ENCODE results near the gene NOA1.

NOA1 gene

DNA sequence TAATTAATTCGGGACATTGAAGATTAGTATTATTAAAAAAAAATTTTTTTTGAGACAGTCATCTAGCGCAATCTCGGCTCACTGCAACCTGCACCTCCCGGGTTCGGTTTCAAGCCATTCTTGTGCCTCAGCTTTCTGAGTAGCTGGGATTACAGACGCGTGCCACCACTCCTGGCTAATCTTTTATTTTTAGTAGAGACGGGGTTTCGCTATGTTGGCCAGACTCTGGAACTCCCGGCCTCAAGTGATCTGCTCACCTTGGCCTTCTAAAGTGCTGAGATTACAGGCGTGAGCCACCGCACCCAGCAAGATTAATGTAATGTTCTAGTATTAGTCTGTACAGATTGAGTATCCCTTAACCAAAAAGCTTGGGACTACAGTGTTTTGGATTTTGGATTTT is 37.0 kb downstream of the NOA1 start:
- TF ChIP-seq SIN3A (IDR thresholded peaks at IDR 0.05; ENCODE audit: borderline replicate concordance, insufficient read depth, low read length): no peak
- TF ChIP-seq POLR2AphosphoS5 (IDR thresholded peaks at IDR 0.05; ENCODE audit: low read depth, low read length): no peak
- no peak for TF ChIP-seq FOXP2 (optimal IDR thresholded peaks at IDR 0.05; ENCODE audit: borderline replicate concordance, extremely low read depth, extremely low read length, insufficient read depth)
- TF ChIP-seq TAF1 (IDR thresholded peaks at IDR 0.05; ENCODE audit: borderline replicate concordance, insufficient read depth, low read length): no peak
- TF ChIP-seq, protein P1, sequence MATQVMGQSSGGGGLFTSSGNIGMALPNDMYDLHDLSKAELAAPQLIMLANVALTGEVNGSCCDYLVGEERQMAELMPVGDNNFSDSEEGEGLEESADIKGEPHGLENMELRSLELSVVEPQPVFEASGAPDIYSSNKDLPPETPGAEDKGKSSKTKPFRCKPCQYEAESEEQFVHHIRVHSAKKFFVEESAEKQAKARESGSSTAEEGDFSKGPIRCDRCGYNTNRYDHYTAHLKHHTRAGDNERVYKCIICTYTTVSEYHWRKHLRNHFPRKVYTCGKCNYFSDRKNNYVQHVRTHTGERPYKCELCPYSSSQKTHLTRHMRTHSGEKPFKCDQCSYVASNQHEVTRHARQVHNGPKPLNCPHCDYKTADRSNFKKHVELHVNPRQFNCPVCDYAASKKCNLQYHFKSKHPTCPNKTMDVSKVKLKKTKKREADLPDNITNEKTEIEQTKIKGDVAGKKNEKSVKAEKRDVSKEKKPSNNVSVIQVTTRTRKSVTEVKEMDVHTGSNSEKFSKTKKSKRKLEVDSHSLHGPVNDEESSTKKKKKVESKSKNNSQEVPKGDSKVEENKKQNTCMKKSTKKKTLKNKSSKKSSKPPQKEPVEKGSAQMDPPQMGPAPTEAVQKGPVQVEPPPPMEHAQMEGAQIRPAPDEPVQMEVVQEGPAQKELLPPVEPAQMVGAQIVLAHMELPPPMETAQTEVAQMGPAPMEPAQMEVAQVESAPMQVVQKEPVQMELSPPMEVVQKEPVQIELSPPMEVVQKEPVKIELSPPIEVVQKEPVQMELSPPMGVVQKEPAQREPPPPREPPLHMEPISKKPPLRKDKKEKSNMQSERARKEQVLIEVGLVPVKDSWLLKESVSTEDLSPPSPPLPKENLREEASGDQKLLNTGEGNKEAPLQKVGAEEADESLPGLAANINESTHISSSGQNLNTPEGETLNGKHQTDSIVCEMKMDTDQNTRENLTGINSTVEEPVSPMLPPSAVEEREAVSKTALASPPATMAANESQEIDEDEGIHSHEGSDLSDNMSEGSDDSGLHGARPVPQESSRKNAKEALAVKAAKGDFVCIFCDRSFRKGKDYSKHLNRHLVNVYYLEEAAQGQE (IDR thresholded peaks at IDR 0.05; ENCODE audit: insufficient read depth in 1 of 2, low read depth in 2 of 2, low read length in 2 of 2): no peak

- TF ChIP-seq, protein P1 (IDR thresholded peaks at IDR 0.05; ENCODE audit: insufficient read depth in 1 of 2, low read depth in 2 of 2, low read length in 2 of 2): no peak
- TF ChIP-seq SIN3A (IDR thresholded peaks at IDR 0.05; ENCODE audit: borderline replicate concordance, insufficient read depth, low read length) (no peak), FOXP2 (optimal IDR thresholded peaks at IDR 0.05; ENCODE audit: borderline replicate concordance, extremely low read depth, extremely low read length, insufficient read depth) (no peak), TAF1 (IDR thresholded peaks at IDR 0.05; ENCODE audit: borderline replicate concordance, insufficient read depth, low read length) (no peak), POLR2AphosphoS5 (IDR thresholded peaks at IDR 0.05; ENCODE audit: low read depth, low read length) (no peak)
Observed at GRCh38 chr4:56937262-56937661, 40.1 kb downstream of the NOA1 start.

DNA sequence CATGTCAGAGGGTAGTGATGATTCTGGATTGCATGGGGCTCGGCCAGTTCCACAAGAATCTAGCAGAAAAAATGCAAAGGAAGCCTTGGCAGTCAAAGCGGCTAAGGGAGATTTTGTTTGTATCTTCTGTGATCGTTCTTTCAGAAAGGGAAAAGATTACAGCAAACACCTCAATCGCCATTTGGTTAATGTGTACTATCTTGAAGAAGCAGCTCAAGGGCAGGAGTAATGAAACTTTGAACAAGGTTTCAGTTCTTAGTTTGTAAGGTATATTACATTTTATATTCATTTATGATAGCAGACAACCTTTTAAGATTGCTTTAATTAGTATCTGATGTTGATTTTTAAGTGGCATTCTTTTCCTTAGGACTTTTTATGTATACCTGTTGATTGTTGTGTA is 45.5 kb downstream of the NOA1 start:
- TF ChIP-seq POLR2AphosphoS5 (IDR thresholded peaks at IDR 0.05; ENCODE audit: low read depth, low read length): no peak
- no peak for TF ChIP-seq TAF1 (IDR thresholded peaks at IDR 0.05; ENCODE audit: borderline replicate concordance, insufficient read depth, low read length)
- TF ChIP-seq FOXP2 (optimal IDR thresholded peaks at IDR 0.05; ENCODE audit: borderline replicate concordance, extremely low read depth, extremely low read length, insufficient read depth): no peak
- no peak for TF ChIP-seq SIN3A (IDR thresholded peaks at IDR 0.05; ENCODE audit: borderline replicate concordance, insufficient read depth, low read length)
- TF ChIP-seq, protein P1 (IDR thresholded peaks at IDR 0.05; ENCODE audit: insufficient read depth in 1 of 2, low read depth in 2 of 2, low read length in 2 of 2): no peak

GRCh38 chr4:56930638-56931037 is 46.8 kb downstream of the NOA1 start:
- TF ChIP-seq FOXP2 (optimal IDR thresholded peaks at IDR 0.05; ENCODE audit: borderline replicate concordance, extremely low read depth, extremely low read length, insufficient read depth) (no peak), SIN3A (IDR thresholded peaks at IDR 0.05; ENCODE audit: borderline replicate concordance, insufficient read depth, low read length) (no peak), POLR2AphosphoS5 (IDR thresholded peaks at IDR 0.05; ENCODE audit: low read depth, low read length) (no peak), TAF1 (IDR thresholded peaks at IDR 0.05; ENCODE audit: borderline replicate concordance, insufficient read depth, low read length) (no peak)
- TF ChIP-seq, protein P1 (IDR thresholded peaks at IDR 0.05; ENCODE audit: insufficient read depth in 1 of 2, low read depth in 2 of 2, low read length in 2 of 2): no peak

DNA sequence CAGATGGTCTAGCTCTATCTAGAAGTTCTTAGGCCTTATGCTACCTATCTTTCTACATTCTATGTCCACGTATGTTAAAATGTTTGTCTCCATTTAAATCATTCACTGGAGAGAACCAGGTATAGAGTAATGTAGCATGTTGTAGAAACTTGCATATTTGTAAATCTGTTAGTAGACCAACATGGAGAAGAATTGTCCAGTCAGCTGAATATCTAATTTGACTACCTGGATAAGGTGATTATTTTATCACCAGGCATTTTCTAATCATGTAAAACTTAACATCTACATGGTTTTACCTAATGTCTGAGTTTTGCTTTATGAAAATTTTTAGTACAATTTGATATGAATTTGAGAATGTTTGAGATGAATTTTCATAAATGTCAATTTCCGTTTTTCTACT is 50.2 kb downstream of the NOA1 start:
- no peak for TF ChIP-seq TAF1 (IDR thresholded peaks at IDR 0.05; ENCODE audit: borderline replicate concordance, insufficient read depth, low read length)
- TF ChIP-seq, protein P1 (IDR thresholded peaks at IDR 0.05; ENCODE audit: insufficient read depth in 1 of 2, low read depth in 2 of 2, low read length in 2 of 2): no peak
- no peak for TF ChIP-seq SIN3A (IDR thresholded peaks at IDR 0.05; ENCODE audit: borderline replicate concordance, insufficient read depth, low read length)
- no peak for TF ChIP-seq POLR2AphosphoS5 (IDR thresholded peaks at IDR 0.05; ENCODE audit: low read depth, low read length)
- TF ChIP-seq FOXP2 (optimal IDR thresholded peaks at IDR 0.05; ENCODE audit: borderline replicate concordance, extremely low read depth, extremely low read length, insufficient read depth): no peak

Data from PFSK-1 (cell line).